ENCODE data around the gene PARP8.

The PARP8 gene

GRCh38 chr5:50887889-50888633, 221.6 kb downstream of the PARP8 start:
- no peak for TF ChIP-seq CTCF (conservative IDR thresholded peaks at IDR 0.05; ENCODE audit: low read length)
- no peak for DNase-seq (ENCODE audit: low read depth)
- H3K4me3 ChIP-seq (ENCODE audit: low read length), result no peak overlapping the region

GRCh38 chr5:50888751-50889150, 222.3 kb downstream of the PARP8 start:
- H3K4me3 ChIP-seq (ENCODE audit: low read length), result no peak overlapping the region
- no peak for DNase-seq (ENCODE audit: low read depth)
- no peak for TF ChIP-seq CTCF (conservative IDR thresholded peaks at IDR 0.05; ENCODE audit: low read length)

- DNase-seq (ENCODE audit: low read depth), result no peak
- H3K4me3 ChIP-seq (ENCODE audit: low read length), result no peak overlapping the region
- no peak for TF ChIP-seq CTCF (conservative IDR thresholded peaks at IDR 0.05; ENCODE audit: low read length)
Measured at GRCh38 chr5:50889790-50890189, 223.4 kb downstream of the PARP8 start.

All from AG10803 (cell line).